K562 (cell line): ENCODE measurements around the gene SORT1. TPM values are rescaled to one million over a fixed set of nuclear protein-coding genes. Genes with fewer than 3 reads are reported as not detected.

Source experiments
- CHD2 ChIP-seq: IDR thresholded peaks from 2 replicates; pipeline ENCODE4 v1.6.1; 2011; ENCODE audit warnings: low read depth, low read length
- HMGN3 ChIP-seq: IDR thresholded peaks from 2 replicates; pipeline ENCODE4 v1.6.1; 2011; ENCODE audit warnings: borderline replicate concordance, low read depth, mild to moderate bottlenecking, mixed read lengths, low read length; ENCODE audit not compliant: insufficient read length; ENCODE audit errors: extremely low read depth
- NCOA2 ChIP-seq, 2 experiments: fragments of 450-650 bp; IDR thresholded peaks; 2 replicates each; pipeline ENCODE4 v1.6.1; 2018; ENCODE audit warnings: mild to moderate bottlenecking in 2 of 2, moderate library complexity in 1 of 2; ENCODE audit not compliant: partially characterized antibody in 2 of 2
- POLR2A ChIP-seq: fragments of 450-650 bp; conservative IDR thresholded peaks from 2 replicates; pipeline ENCODE4 v1.6.1; 2016
- ZNF224 ChIP-seq: sonication (generic); formaldehyde crosslinking; IDR thresholded peaks from 2 replicates; pipeline ENCODE4 v1.8.0; 2022; ENCODE audit warnings: mild to moderate bottlenecking, missing genetic modification reagents
- ZNF707 ChIP-seq: fragments of 250-450 bp; sonication (Bioruptor Pico); conservative IDR thresholded peaks from 2 replicates; pipeline ENCODE4 v1.8.0; 2022; ENCODE audit warnings: inconsistent platforms, mild to moderate bottlenecking, moderate library complexity
- polyA plus RNA-seq, 8 experiments: library from polyadenylated mRNA; depleted of rRNA in 4 of 8; stranded (reverse) in 5 of 8; unstranded in 3 of 8; fragments of >200 nt; fragmentation: Nextera tagmentation in 2 of 8; fragmentation: Illumina TruSeq in 1 of 8; extraction: Ambion mirVana in 2 of 8; extraction: Trizol in 1 of 8; gene quantifications; 2 replicates each; pipeline versions ENCODE4 v1.2.1 to v1.2.3, GENCODE V29; 2011 to 2014; ENCODE audit warnings: inconsistent platforms in 1 of 8, missing spikeins in 1 of 8
- total RNA-seq, 7 experiments: library from RNA; depleted of rRNA in 6 of 7; stranded (reverse); fragments of >200 nt in 6 of 7; fragmentation: Illumina TruSeq in 2 of 7; extraction: Trizol in 2 of 7; gene quantifications; 2 replicates each; pipeline versions ENCODE4 v1.2.1 to v1.2.3, GENCODE V29; 2011 to 2021; ENCODE audit warnings: low replicate concordance in 1 of 7
- TF ChIP-seq, protein P1 (sequence below), 2 experiments: fragments of 450-650 bp; IDR thresholded peaks; 2 replicates each; pipeline ENCODE4 v1.6.1; 2016; ENCODE audit warnings: mild to moderate bottlenecking in 2 of 2, borderline replicate concordance in 1 of 2, low read depth in 1 of 2, moderate library complexity in 1 of 2
- TF ChIP-seq, protein P2 (sequence below): fragments of 450-650 bp; formaldehyde crosslinking; IDR thresholded peaks from 2 replicates; pipeline ENCODE4 v1.4.0; 2020; ENCODE audit warnings: mild to moderate bottlenecking, moderate library complexity
- TF ChIP-seq, protein P3 (sequence below): sonication (generic); formaldehyde crosslinking; IDR thresholded peaks from 2 replicates; pipeline ENCODE4 v1.8.0; 2022; ENCODE audit warnings: missing genetic modification reagents, mild to moderate bottlenecking, moderate library complexity, borderline replicate concordance
- TF ChIP-seq, protein P4 (sequence below): fragments of 450-650 bp; IDR thresholded peaks from 2 replicates; pipeline ENCODE4 v1.6.1; 2016; ENCODE audit warnings: antibody characterized with exemption

The SORT1 gene
- total and polyA plus RNA-seq, 9 of the 15 experiments (the other 6 are each of a cell fraction or from before 2014, with no cell fraction given) = 27.4 to 112 (median 65.0) TPM

DNA sequence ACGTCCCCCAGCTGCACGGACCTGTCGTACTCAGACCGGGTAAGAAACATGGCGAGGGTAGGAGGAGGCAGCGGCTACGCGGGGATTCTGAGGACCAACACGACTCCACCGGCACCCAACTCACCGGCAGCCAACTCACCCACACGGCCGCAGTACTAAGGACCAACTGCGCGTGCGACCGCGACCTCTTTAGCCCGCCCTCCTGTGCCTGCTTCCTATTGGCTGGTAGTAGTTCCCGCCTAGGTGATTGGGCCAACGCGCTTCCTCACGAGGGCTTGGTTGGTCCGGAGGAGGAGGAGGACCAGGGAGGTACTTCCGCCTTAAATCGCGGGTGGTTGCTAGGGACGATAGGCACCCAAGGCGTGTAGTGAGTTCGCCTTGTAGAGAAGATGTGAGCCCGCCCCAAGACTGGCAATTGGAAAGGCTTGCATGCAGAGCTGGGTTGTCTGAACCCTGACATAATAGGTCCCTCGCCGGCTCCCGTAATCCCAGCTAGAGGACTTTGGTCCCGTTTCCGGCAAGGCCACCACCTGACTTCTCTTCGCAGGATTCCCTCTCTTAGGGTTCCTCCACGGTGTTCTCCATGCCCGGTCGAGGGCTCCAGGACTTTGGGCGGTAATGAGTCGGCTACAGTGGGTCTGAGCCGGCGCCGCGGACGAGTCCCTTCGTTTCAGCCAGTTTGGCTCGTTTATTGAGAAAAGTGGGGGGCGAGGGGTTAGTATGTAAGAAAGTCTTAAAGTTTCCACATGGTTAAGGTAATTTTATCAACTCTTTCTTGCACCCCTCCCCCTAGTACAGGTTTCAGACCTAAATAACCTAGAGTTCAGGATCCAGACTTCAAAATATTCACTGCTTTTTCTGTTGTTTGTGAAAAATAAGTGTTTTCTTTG lies 28.8 kb upstream of the SORT1 start, which contains the start of gene PSMA5 (continued):
- TF ChIP-seq HMGN3 (no peak), ZNF707 (CRISPR knock-in tag) (no peak), ZNF224 (CRISPR knock-in tag) (no peak), POLR2A (peak; percentile 99), NCOA2 (IDR thresholded peaks at IDR 0.05; ENCODE audit: partially characterized antibody in 2 of 2) (no peak), CHD2 (peak; percentile 80)
- TF ChIP-seq, protein P1, sequence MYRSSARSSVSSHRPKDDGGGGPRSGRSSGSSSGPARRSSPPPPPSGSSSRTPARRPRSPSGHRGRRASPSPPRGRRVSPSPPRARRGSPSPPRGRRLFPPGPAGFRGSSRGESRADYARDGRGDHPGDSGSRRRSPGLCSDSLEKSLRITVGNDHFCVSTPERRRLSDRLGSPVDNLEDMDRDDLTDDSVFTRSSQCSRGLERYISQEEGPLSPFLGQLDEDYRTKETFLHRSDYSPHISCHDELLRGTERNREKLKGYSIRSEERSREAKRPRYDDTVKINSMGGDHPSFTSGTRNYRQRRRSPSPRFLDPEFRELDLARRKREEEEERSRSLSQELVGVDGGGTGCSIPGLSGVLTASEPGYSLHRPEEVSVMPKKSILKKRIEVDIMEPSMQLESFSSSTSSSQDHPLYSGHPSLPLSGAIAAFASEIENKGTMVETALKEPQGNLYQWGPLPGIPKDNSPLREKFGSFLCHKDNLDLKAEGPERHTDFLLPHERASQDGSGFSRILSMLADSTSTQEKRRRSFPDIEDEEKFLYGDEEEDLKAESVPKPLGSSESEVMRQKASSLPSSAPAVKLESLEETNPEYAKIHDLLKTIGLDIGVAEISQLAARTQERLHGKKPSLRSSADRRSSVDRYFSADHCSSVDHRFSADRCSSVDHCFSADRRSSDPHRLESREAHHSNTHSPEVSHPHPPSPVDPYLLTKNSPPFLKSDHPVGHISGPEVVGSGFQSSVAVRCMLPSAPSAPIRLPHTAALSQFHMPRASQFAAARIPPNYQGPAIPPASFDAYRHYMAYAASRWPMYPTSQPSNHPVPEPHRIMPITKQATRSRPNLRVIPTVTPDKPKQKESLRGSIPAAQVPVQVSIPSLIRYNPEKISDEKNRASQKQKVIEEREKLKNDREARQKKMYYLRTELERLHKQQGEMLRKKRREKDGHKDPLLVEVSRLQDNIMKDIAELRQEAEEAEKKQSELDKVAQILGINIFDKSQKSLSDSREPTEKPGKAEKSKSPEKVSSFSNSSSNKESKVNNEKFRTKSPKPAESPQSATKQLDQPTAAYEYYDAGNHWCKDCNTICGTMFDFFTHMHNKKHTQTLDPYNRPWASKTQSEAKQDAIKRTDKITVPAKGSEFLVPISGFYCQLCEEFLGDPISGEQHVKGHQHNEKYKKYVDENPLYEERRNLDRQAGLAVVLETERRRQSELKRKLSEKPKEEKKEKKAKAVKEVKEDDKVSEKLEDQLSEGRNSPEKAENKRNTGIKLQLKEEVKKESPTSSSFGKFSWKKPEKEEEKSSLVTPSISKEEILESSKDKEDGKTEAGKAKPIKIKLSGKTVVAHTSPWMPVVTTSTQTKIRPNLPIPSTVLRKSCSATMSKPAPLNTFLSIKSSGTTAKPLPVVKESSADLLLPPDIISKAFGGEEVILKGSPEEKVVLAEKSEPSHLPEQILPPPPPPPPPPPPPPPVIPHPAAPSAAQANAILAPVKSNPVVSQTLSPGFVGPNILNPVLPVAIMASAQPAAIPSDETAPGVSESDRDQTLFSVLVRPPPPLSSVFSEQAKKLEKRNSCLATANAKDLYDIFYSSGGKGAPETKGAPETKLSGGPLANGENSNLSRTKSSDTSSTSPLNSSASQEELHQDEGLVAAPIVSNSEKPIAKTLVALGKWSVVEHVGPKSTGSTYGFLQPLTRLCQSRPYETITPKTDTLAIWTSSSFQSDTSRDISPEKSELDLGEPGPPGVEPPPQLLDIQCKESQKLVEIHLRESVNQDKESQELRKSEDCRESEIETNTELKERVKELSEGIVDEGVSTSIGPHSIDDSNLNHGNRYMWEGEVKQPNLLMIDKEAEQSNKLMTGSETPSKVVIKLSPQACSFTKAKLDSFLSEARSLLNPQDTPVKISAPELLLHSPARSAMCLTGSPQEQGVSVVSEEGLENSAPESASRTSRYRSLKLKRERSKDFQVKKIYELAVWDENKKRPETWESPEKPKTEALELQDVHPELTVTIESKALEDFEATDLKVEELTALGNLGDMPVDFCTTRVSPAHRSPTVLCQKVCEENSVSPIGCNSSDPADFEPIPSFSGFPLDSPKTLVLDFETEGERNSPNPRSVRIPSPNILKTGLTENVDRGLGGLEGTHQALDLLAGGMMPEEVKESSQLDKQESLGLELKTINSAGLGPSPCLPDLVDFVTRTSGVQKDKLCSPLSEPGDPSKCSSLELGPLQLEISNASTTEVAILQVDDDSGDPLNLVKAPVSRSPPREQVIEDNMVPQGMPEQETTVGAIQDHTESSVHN (IDR thresholded peaks at IDR 0.05; ENCODE audit: borderline replicate concordance in 1 of 2, low read depth in 1 of 2) = no peak
- TF ChIP-seq, protein P2, sequence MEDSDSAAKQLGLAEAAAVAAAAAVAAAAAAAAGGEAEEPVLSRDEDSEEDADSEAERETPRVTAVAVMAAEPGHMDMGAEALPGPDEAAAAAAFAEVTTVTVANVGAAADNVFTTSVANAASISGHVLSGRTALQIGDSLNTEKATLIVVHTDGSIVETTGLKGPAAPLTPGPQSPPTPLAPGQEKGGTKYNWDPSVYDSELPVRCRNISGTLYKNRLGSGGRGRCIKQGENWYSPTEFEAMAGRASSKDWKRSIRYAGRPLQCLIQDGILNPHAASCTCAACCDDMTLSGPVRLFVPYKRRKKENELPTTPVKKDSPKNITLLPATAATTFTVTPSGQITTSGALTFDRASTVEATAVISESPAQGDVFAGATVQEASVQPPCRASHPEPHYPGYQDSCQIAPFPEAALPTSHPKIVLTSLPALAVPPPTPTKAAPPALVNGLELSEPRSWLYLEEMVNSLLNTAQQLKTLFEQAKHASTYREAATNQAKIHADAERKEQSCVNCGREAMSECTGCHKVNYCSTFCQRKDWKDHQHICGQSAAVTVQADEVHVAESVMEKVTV = no peak
- TF ChIP-seq, protein P3, sequence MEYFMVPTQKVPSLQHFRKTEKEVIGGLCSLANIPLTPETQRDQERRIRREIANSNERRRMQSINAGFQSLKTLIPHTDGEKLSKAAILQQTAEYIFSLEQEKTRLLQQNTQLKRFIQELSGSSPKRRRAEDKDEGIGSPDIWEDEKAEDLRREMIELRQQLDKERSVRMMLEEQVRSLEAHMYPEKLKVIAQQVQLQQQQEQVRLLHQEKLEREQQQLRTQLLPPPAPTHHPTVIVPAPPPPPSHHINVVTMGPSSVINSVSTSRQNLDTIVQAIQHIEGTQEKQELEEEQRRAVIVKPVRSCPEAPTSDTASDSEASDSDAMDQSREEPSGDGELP = peak; percentile 67
- TF ChIP-seq, protein P4, sequence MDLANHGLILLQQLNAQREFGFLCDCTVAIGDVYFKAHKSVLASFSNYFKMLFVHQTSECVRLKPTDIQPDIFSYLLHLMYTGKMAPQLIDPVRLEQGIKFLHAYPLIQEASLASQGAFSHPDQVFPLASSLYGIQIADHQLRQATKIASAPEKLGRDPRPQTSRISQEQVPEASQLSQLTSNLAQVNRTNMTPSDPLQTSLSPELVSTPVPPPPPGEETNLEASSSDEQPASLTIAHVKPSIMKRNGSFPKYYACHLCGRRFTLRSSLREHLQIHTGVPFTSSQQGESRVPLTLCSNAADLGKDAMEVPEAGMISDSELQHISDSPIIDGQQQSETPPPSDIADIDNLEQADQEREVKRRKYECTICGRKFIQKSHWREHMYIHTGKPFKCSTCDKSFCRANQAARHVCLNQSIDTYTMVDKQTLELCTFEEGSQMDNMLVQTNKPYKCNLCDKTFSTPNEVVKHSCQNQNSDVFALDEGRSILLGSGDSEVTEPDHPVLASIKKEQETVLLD = no peak
